GM12872 (cell line): ENCODE data around the gene GABARAP.

Experiments used
- CTCF ChIP-seq: IDR thresholded peaks from 3 replicates; pipeline ENCODE4 v1.5.1; 2011; ENCODE audit warnings: low read depth, mild to moderate bottlenecking, low read length, moderate library complexity; ENCODE audit not compliant: insufficient read depth

Gene GABARAP

GRCh38 chr17:7203391-7203790 is 38.9 kb downstream of the GABARAP start:
- TF ChIP-seq CTCF = no peak

GRCh38 chr17:7196651-7197401 is 45.4 kb downstream of the GABARAP start:
- no peak for TF ChIP-seq CTCF

- TF ChIP-seq CTCF = no peak
Observed at GRCh38 chr17:7195971-7196370, 46.3 kb downstream of the GABARAP start.

GRCh38 chr17:7192271-7192937 is 49.8 kb downstream of the GABARAP start:
- TF ChIP-seq CTCF = no peak

- TF ChIP-seq CTCF = no peak
Observed at GRCh38 chr17:7191571-7192270, 50.5 kb downstream of the GABARAP start.

- TF ChIP-seq CTCF = no peak
Observed at GRCh38 chr17:7191069-7191468, 51.2 kb downstream of the GABARAP start.

GRCh38 chr17:7190276-7190917 is 51.9 kb downstream of the GABARAP start:
- no peak for TF ChIP-seq CTCF
